IPS-11a (cell line): Measurements from ENCODE around the gene TMEM80.
"Not testable (repeated sequence)": the region's sequence is repeated elsewhere in the genome, so short reads cannot be mapped to it uniquely, and the experiment has no call there.

Source experiments
- H3K4me3 ChIP-seq: one replicate; pipeline ENCODE4 v1.5.1; 2013; ENCODE audit warnings: low read depth, low read length, control low read depth

TMEM80 gene

DNA sequence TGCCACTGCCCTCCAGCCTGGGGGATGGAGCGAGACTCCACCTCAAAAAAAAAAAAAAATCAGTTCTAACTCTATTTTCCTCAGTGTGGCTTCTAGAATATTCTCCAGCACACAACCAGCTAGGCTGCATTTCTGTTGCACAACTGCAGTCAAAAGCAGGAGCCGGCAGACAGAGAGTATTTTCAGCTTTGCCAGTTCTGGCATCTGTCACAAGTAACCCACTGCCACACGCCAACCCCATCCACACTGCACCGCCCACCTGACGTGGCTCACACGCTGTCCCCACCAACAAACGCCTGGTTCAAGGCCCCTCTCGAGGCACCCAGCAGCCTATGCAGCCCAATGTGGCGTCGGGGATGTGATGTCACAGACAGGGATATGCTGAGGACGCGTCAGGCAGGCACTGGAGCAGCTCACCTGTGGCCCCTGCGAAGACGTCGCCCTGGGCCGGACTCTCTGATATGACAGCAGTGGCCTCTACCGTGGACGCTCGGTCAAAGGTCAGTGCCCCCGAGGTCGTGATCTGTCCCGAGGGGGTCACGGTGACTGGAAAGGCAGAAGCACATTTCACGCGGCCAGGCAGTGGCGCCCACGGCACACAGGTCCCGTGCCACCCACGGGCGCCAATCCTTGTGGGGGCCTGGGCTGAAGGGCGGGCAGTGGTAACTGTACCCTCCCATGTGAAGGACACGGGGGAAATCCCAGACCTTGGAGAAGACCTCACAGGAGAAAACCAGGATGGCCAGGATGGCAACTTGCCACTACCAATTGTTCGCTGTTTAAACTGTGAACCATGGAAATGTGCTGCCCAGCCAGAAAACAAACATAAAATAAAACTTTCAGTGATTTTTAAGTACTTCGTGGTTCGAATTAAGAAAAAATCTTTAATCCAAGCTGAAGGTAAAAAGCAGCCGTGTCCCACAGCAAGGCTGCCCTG is 16.1 kb upstream of the TMEM80 start:
- H3K4me3 ChIP-seq, result no peak overlapping the region

GRCh38 chr11:680476-680875 is 15.1 kb upstream of the TMEM80 start:
- H3K4me3 ChIP-seq, result no peak overlapping the region

DNA sequence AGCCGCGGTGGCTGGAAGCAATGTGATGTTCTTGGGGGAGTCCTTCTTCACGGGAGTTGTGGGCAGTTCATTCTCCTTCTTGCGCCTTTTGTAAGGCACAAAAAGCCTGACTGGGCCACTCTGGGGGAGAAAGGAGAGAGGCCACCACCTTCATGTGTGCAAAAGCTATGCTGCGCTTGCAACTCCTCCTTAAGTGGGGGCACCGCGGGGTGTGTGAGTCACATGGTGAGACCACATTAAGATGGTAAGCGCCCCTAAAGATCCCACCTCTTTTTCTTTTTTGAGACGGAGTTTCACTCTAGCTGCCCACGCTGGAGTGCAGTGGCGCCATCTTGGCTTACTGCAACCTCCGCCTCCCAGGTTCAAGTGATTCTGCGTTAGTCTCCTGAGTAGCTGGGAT is 14.6 kb upstream of the TMEM80 start:
- no peak overlapping the region for H3K4me3 ChIP-seq

DNA sequence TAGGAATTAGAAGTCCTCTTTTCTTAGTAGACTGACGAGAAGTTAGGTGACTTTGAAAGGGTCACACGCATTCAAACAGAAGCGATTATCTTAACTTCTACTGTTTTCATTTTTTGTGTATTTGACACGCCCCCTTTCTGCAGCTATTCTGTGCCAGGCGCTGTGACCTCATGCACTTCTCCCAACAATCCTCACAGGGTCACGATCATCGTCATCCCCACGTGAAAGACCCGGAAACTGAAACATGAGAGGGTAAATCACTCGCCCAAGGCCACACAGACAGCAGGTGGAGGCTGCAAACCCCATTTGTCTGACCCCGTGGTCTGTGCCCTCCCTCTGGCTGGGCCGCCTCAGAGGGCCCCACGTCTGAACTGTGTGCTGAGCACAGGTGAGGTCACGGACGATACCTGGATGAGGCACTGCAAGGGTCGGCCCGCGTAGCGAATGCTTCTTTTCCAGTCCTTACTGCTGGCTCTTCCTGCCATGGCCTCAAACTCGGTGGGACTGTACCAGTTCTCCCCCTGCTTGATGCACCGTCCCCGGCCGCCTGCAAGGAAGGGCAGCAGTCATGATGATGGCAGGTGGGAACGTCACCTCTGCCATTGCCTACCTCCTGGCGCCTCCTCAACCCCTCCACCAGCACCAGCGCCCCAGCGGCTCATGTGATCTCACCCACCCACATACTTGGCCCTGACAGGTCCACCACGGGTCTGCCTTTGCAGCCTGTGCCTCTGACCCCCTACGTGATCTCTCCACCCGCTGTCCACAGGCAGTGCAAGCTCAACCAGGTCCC is 9.0 kb upstream of the TMEM80 start:
- no peak overlapping the region for H3K4me3 ChIP-seq

DNA sequence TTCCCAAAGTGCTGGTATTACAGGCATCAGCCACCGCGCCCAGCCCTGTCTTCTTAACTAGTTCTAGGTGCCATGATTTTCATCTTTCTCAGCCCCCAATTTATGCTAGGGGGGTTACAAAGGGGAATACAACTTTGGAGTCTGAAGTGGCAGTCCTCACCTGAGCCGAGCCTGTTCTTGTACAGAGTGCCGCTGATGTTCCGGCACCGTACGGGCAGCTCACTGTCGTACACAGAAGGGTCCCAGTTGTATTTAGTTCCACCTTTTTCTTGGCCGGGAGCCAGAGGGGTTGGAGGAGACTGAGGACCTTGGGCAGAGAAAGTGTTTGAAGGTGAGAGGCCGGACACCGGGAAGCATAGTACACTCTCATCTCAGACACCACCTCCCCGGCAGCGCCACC is 7.9 kb upstream of the TMEM80 start:
- no peak overlapping the region for H3K4me3 ChIP-seq

- H3K4me3 ChIP-seq, result no peak overlapping the region
Measured at GRCh38 chr11:688681-689080, 6.9 kb upstream of the TMEM80 start.

GRCh38 chr11:689625-690024 is 6.0 kb upstream of the TMEM80 start:
- no peak overlapping the region for H3K4me3 ChIP-seq

- not testable (repeated sequence) for H3K4me3 ChIP-seq
Measured at GRCh38 chr11:690244-690643, 5.4 kb upstream of the TMEM80 start.

GRCh38 chr11:690738-691633 is 4.6 kb upstream of the TMEM80 start:
- H3K4me3 ChIP-seq, result no peak overlapping the region

GRCh38 chr11:691710-692590 is 3.7 kb upstream of the TMEM80 start:
- H3K4me3 ChIP-seq, result no peak overlapping the region

GRCh38 chr11:692824-693414 is 2.7 kb upstream of the TMEM80 start:
- no peak overlapping the region for H3K4me3 ChIP-seq

GRCh38 chr11:693415-693831 is 2.2 kb upstream of the TMEM80 start:
- H3K4me3 ChIP-seq, result no peak overlapping the region

GRCh38 chr11:693887-694562 is 1.6 kb upstream of the TMEM80 start:
- no peak overlapping the region for H3K4me3 ChIP-seq

- H3K4me3 ChIP-seq, result peak within 1 kb of the TSS; percentile 78
Measured at GRCh38 chr11:694563-695287, 891 bp upstream of the TMEM80 start, which contains the start of gene DEAF1. TSS of gene DEAF1 (minus strand) at chr11:695222. CDS start at chr11:695047, 175 bp downstream.

- H3K4me3 ChIP-seq, result peak overlapping the region; percentile 78
Measured at GRCh38 chr11:695288-695537, 403 bp upstream of the TMEM80 start.

DNA sequence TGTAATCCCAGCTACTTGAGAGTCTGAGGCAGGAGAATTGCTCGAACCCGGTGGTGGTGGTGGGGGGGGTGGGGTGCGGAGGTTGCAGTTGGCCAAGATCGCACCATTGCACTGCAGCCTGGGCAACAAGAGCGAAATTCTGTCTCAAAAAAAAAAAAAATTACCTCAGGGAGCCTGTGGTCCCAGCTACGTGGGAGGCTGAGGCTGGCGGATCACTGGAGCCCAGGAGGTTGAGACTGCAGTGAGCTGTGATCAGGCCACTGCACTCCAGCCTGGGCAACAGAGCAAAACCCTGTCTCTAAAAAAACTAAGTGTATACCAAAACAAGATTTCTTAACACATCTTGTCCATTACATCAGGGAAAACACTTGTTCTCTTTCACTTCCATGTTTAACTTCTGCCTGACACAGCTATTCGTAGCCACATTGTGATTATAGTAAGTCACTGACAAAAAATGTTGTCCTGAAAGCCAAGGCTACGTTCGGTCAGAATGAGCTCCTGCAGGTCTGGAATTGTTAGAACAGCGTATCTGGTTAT is 1.4 kb downstream of the TMEM80 start:
- no peak overlapping the region for H3K4me3 ChIP-seq

DNA sequence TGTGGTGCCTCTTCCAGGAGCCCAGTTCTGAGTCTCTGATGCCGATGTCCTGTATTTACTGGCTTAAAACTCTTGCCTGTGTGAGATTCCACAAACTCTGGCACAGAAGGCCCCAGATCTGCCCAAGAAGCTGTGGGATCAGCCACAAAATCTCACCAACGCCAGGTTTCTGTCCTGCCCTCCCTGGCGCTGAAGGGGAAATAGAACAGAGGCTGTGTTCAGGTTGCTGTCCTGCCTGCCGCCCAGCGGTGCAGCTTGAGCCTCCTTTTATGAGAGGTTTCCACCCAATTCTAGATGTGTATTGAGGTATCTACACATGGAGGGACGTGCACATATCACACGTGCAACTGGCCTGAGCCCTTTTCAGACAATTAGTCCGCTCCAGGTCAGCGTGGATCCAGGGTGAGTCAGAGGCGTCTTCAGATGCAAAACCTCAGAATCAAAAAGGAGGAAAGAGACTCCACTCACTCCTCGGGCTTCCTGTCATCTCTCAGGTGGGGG is 2.2 kb downstream of the TMEM80 start:
- no peak overlapping the region for H3K4me3 ChIP-seq

- no peak overlapping the region for H3K4me3 ChIP-seq
Measured at GRCh38 chr11:698493-699115, 3.0 kb downstream of the TMEM80 start.
